Breast epithelium (tissue), 3 donors: ENCODE data around the gene KIR3DL1.
"Not testable (repeated sequence)": the region's sequence is repeated elsewhere in the genome, so short reads cannot be mapped to it uniquely, and the experiment has no call there.

Experiments used
- POLR2A ChIP-seq: fragments of 450-650 bp; IDR thresholded peaks from one replicate; pipeline ENCODE4 v1.6.1; 2016; ENCODE audit warnings: antibody characterized with exemption, mild to moderate bottlenecking, moderate library complexity
- POLR2AphosphoS5 ChIP-seq, 3 donors: sonication (generic); formaldehyde crosslinking; IDR thresholded peaks; one replicate each; pipeline ENCODE4 v1.6.1; 2017; ENCODE audit warnings: antibody characterized with exemption in 3 of 3
- TF ChIP-seq, protein P1 (sequence below), 3 donors: fragments of 450-650 bp; IDR thresholded peaks; one replicate each; pipeline ENCODE4 v1.5.1; 2016 to 2017; ENCODE audit warnings: antibody characterized with exemption in 3 of 3, mild to moderate bottlenecking in 3 of 3, moderate library complexity in 3 of 3

- not testable (repeated sequence) for TF ChIP-seq POLR2A; POLR2AphosphoS5 (IDR thresholded peaks at IDR 0.05)
- TF ChIP-seq, protein P1, sequence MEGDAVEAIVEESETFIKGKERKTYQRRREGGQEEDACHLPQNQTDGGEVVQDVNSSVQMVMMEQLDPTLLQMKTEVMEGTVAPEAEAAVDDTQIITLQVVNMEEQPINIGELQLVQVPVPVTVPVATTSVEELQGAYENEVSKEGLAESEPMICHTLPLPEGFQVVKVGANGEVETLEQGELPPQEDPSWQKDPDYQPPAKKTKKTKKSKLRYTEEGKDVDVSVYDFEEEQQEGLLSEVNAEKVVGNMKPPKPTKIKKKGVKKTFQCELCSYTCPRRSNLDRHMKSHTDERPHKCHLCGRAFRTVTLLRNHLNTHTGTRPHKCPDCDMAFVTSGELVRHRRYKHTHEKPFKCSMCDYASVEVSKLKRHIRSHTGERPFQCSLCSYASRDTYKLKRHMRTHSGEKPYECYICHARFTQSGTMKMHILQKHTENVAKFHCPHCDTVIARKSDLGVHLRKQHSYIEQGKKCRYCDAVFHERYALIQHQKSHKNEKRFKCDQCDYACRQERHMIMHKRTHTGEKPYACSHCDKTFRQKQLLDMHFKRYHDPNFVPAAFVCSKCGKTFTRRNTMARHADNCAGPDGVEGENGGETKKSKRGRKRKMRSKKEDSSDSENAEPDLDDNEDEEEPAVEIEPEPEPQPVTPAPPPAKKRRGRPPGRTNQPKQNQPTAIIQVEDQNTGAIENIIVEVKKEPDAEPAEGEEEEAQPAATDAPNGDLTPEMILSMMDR (IDR thresholded peaks at IDR 0.05): not testable (repeated sequence)
Observed at GRCh38 chr19:54855241-54855640, 39.0 kb downstream of the KIR3DL1 start.
